DMS153 (cell line): ENCODE results near the gene IQGAP3.
"Not testable (repeated sequence)": the region's sequence is repeated elsewhere in the genome, so short reads cannot be mapped to it uniquely, and the experiment has no call there.

Source experiments
- DNase-seq: peaks from one replicate; lab custom pipeline; 2025; lab: John Stamatoyannopoulos, UW

Gene IQGAP3, protein sequence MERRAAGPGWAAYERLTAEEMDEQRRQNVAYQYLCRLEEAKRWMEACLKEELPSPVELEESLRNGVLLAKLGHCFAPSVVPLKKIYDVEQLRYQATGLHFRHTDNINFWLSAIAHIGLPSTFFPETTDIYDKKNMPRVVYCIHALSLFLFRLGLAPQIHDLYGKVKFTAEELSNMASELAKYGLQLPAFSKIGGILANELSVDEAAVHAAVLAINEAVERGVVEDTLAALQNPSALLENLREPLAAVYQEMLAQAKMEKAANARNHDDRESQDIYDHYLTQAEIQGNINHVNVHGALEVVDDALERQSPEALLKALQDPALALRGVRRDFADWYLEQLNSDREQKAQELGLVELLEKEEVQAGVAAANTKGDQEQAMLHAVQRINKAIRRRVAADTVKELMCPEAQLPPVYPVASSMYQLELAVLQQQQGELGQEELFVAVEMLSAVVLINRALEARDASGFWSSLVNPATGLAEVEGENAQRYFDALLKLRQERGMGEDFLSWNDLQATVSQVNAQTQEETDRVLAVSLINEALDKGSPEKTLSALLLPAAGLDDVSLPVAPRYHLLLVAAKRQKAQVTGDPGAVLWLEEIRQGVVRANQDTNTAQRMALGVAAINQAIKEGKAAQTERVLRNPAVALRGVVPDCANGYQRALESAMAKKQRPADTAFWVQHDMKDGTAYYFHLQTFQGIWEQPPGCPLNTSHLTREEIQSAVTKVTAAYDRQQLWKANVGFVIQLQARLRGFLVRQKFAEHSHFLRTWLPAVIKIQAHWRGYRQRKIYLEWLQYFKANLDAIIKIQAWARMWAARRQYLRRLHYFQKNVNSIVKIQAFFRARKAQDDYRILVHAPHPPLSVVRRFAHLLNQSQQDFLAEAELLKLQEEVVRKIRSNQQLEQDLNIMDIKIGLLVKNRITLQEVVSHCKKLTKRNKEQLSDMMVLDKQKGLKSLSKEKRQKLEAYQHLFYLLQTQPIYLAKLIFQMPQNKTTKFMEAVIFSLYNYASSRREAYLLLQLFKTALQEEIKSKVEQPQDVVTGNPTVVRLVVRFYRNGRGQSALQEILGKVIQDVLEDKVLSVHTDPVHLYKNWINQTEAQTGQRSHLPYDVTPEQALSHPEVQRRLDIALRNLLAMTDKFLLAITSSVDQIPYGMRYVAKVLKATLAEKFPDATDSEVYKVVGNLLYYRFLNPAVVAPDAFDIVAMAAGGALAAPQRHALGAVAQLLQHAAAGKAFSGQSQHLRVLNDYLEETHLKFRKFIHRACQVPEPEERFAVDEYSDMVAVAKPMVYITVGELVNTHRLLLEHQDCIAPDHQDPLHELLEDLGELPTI (N-terminal part only)

DNA sequence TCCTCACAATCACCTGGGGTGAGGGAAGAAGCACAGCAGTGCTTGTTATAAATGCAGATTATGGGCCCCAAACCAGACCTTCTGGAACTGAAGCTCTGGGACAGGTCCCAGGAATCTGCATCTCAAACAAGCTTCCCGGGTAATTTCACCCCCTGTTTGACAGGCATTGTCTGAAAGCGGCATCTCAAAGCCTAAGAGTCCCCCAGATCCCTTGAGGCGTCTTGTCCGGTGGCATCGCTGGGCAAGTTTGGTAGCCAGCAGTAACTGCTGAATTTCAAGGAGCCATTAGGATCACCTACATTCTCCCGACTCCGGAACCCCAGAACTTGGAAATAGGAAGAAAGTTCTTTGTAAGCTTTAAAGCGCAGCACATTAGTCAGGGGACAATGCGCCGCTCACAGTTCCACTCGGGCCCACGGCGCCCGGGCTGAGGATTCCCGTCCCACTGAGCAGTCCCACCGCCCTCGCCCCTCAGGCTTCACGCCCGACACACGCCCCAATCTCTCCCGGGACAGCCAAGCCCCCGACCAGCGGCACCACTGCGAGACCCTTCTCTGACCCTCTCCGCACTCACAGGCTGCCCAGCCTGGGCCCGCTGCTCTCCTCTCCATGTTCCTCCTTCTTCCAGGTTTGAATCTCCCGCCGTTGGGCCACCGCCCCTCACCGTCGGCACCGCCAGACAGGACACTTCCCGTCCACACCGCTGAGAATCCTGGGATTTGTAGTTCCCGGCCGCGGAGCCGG, at the start of gene IQGAP3:
Gene IQGAP3 (minus strand): TSS at position 647 of the 744 bp plus-strand sequence. CDS start 36 bp downstream, at position 611.
- DNase-seq, result peak; percentile 75

DNA sequence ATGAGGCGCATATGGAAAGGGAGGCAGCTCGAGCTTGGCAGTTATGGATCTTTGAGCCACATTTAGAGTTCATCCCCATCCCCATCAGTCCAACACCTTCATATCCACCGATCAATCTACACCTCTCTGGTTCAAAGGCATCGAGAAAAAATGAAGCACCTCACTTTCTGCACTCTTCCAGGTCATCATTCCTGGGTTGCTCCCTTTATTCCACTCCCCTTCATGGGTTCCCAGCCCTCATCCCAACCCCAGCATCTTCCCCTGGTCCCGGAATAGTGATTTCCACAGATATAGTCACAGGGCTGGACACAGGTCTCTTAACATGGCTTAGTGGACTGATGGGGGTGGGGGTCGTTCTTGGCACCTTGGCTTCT, 47.2 kb upstream of the IQGAP3 start:
- no peak for DNase-seq

DNA sequence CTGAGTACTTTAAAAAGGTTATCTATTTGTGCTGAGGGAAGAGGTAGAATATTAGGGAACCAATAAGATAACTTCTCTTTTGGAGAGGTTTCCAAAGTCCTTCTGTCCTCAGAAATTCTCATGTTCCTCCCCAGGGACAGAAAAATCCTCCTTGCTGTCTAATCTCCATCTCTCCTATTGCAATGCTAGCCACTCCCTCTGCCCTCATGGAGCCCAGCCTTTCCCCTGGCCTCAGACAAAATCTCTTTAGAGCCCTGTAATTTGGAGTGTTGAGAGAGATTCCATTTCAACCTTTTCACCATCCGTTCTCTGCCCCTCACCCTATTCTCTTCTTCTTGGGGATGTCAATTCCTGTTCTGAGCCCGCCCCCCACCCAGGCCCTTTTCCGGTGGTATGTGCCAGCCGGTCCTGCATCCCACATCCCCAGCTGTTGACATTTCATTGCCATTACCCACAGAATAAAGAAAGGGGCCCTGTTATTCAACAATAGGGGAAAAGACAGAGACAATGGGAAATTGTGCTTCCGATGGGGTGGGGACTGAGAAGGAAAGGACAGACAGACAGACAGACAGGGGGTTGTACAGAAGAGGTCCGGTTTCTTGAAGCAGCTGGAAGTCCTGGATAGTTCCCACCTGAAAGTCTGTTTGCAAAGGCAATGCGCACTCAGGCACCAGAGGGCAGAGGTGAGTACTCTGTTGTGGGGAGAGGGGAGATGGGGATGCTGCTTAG, 46.7 kb upstream of the IQGAP3 start, which contains the start of gene HAPLN2:
Gene HAPLN2 (plus strand): TSS at position 563 of the 729 bp plus-strand sequence. CDS start 4,076 bp downstream, outside the sequence.
- DNase-seq, result no peak

- peak; percentile 43 for DNase-seq
These were observed 44.1 kb upstream of the IQGAP3 start for GRCh38 chr1:156616463-156616862.

GRCh38 chr1:156615946-156616345, 43.6 kb upstream of the IQGAP3 start:
- DNase-seq, result no peak

- no peak for DNase-seq
These were observed 40.3 kb upstream of the IQGAP3 start for GRCh38 chr1:156612666-156613065.

DNA sequence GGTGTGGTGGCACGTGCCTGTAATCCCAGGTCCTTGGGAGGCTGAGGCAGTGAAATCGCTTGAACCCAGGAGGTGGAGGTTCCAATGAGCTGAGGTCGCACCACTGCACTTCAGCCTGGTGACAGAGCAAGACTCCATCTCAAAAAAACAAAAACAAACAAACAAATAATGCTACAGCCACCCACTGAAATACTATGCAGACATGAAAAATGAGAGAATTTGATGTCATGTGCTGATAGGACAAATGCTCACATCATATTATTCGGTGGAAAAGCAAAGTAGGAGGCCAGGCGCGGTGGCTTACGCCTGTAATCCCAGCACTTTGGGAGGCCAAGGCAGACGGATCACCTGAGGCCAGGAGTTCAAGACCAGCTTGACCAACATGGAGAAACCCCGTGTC, 37.7 kb upstream of the IQGAP3 start:
- not testable (repeated sequence) for DNase-seq

- peak; percentile 25 for DNase-seq
These were observed 36.6 kb upstream of the IQGAP3 start for GRCh38 chr1:156608981-156609380.

DNA sequence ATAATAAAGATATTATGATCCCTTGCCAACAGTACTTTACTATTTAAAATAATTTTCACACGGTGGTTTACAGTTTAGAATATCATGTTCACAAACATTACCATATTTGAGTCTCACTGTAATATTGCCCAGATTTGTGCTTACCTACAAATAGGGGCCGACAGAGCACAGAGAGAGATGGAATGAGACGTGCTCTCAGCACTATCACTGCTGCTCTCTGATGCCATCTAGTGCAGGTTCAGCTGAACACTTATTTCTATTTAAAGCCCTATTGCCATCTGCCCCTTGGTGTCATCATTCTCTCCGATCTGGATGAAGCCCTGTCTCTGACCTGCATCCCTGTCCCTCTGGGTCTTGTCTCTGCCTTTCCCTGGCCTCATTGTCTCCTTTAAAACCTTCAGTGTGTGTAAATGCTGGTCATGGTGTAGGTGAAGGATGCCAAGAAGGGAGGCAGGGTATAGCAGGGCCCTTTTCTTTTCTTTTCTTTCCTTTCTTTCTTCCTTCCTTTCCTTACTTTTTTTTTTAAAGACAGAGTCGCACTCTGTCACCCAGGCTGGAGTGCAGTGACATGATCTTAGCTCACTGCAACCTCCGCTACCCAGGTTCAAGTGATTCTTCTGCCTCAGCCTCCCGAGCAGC, 35.8 kb upstream of the IQGAP3 start:
- peak; percentile 80 for DNase-seq

- DNase-seq, result not testable (repeated sequence)
These were observed 35.0 kb upstream of the IQGAP3 start for GRCh38 chr1:156607344-156607743.

DNA sequence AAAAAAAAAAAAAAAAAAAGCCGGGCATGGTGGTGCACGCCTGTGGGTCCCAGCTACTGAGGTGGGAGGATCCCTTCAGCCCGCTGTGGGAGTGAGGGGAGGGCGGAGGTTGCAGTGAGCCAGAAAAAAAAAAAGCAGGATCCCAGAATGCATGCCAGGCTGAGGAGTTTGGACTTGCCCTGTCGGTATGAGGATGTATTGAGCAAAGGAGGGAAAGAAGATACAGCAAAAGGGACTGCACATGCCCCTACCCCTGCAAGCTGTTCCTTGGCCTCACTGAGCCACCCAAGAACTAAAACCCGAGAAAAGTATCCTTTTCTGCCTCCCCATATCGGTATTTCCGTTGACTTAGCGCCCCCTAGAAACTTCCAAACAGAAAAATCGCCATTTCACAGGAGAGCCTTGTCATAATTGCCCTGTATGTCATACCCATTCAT, 30.2 kb upstream of the IQGAP3 start:
- no peak for DNase-seq

DNA sequence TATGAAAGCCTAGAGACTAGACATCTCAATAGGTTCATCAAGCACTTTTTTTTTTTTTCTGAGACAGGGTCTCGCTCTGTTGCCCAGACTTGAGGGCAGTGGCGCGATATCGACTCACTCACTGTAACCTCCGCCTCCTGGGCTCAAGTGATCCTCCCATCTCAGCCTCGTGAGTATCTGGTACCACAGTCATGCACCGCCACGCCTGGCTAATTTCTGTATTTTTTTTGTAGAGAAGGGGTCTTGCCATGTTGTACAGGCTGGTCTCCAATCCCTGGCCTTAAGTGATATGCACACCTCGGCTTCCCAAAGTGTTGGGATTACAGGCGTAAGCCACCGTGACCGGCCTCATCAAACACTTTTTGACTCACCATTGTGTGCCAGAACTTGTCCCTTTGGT, 29.5 kb upstream of the IQGAP3 start:
- no peak for DNase-seq

DNA sequence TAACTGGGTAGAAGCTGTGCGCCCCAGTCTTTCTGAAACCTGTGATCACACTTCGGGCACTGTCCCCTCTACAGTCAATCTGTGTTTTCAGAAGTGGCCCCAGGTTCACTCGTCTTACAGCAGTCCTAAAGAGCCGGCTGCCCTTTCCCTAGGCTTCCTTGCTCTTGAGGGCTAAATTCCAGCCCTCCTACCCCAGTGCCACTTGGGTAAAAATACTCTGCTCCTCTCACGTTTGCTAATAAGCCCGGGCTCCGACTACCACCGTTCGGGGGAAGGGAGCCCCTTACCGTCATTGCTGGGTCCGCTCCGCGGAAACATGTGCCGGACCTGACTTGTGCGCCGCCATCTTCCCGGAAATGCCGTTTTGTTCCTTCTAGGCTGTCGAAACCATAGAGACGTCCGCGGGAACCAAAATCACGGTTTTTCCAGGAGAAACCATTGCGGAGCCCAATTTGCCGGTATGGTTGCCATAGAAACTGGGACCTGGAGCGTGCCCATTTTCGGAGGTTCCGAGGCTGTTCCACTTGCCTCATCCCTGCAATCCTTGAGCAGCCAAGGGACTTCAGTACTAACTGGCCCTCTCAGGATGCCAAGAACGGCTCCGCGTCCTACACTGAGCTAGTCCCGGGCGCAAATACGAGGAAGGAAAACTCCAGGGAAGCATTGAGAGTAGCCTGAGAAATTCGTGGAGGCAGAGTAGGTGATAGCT, 28.9 kb upstream of the IQGAP3 start, which contains the start of gene GPATCH4:
Gene GPATCH4 (minus strand): TSS at position 358 of the 709 bp plus-strand sequence.
- DNase-seq, result peak; percentile 57

DNA sequence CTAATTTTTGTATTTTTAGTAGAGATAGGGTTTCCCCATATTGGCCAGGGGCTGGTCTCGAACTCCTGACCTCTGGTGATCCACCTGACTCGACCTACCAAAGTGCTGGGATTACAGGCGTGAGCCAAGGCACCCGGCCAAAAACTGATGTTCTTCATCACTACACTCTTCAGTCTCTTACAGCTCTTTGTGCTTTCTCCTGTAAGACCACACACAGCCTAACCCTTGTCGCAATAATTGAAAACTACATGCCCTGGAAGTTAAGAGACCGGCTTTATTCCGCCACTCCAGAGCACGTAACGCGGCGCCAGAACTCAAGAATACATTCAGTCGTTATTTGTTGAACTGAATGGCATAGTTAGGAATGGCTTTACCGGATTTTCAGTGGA, 28.4 kb upstream of the IQGAP3 start:
- DNase-seq, result no peak

- DNase-seq, result no peak
These were observed 27.4 kb upstream of the IQGAP3 start for GRCh38 chr1:156599811-156600210.

- DNase-seq, result no peak
These were observed 26.5 kb upstream of the IQGAP3 start for GRCh38 chr1:156598731-156599432.

DNA sequence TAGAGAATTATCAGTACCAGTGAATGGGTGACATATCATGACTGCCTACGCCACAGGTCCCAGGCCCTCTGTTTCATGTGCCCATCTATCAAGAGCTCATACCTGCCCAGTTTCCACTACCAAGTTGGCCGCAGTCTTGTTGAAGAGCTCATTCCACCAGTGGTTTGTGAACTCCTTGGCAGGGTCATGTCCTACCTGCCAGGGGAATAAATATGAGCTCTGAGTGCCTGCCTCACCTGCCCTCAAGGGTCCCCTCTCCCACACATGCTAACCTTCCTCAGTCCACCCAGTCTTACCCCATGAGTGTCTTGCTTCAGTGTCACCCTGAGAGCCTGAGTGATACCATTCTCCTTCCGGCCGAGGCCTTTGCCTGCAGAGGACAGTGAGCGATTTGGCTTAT, 25.8 kb upstream of the IQGAP3 start:
- no peak for DNase-seq

- DNase-seq, result no peak
These were observed 24.1 kb upstream of the IQGAP3 start for GRCh38 chr1:156596426-156596825.

- no peak for DNase-seq
These were observed 22.7 kb upstream of the IQGAP3 start for GRCh38 chr1:156595016-156595415.
